H9 (cell line): ENCODE data around the gene CERK. TPM values are rescaled to one million over a fixed set of nuclear protein-coding genes. Genes with fewer than 3 reads are reported as not detected.

Experiments
- DNase-seq: peaks from one replicate; pipeline ENCODE4 v3.0.0-alpha.2; 2017
- H2AFZ ChIP-seq: one replicate; pipeline ENCODE4 v1.6.1; 2013; ENCODE audit warnings: mild to moderate bottlenecking, low read length, control low read depth, moderate library complexity
- H2AK5ac ChIP-seq: 2 replicates; pipeline ENCODE4 v1.6.1; 2013; ENCODE audit warnings: low read length, control low read depth, mixed read lengths; ENCODE audit not compliant: insufficient read length
- H2BK120ac ChIP-seq: one replicate; pipeline ENCODE4 v1.6.1; 2013; ENCODE audit warnings: low read depth, mild to moderate bottlenecking, low read length, control low read depth, inconsistent platforms; ENCODE audit not compliant: poor library complexity, severe bottlenecking
- H2BK12ac ChIP-seq: 2 replicates; pipeline ENCODE4 v1.6.1; 2013; ENCODE audit warnings: low read length, control low read depth, mixed read lengths, low read depth; ENCODE audit not compliant: insufficient read length
- H2BK15ac ChIP-seq: 2 replicates; pipeline ENCODE4 v1.6.1; 2013; ENCODE audit warnings: low read depth, low read length, control low read depth
- H2BK20ac ChIP-seq: one replicate; pipeline ENCODE4 v1.6.1; 2013; ENCODE audit warnings: low read depth, mild to moderate bottlenecking, low read length, control low read depth, inconsistent platforms; ENCODE audit not compliant: poor library complexity, severe bottlenecking
- H2BK5ac ChIP-seq: 2 replicates; pipeline ENCODE4 v1.6.1; 2013; ENCODE audit warnings: low read length, control low read depth, mixed read lengths; ENCODE audit not compliant: insufficient read length
- H3K14ac ChIP-seq: 2 replicates; pipeline ENCODE4 v1.6.1; 2013; ENCODE audit warnings: low read length, control low read depth; ENCODE audit not compliant: insufficient read depth
- H3K18ac ChIP-seq: 2 replicates; pipeline ENCODE4 v1.6.1; 2013; ENCODE audit warnings: low read depth, mild to moderate bottlenecking, mixed read lengths, low read length, control low read depth; ENCODE audit not compliant: insufficient read length
- H3K23ac ChIP-seq: 2 replicates; pipeline ENCODE4 v1.6.1; 2013; ENCODE audit warnings: low read length, control low read depth, mixed read lengths, low read depth; ENCODE audit not compliant: insufficient read length
- H3K23me2 ChIP-seq: 2 replicates; pipeline ENCODE4 v1.6.1; 2013; ENCODE audit warnings: low read depth, mild to moderate bottlenecking, mixed read lengths, low read length, control low read depth; ENCODE audit not compliant: insufficient read length, poor library complexity, severe bottlenecking
- H3K27ac ChIP-seq: 2 replicates; pipeline ENCODE4 v1.5.1; 2013; ENCODE audit warnings: low read length, control low read depth, mixed read lengths, low read depth; ENCODE audit not compliant: insufficient read length
- H3K27me3 ChIP-seq: 2 replicates; pipeline ENCODE4 v1.6.1; 2013; ENCODE audit warnings: low read length, control low read depth, inconsistent platforms; ENCODE audit not compliant: insufficient read depth
- H3K4ac ChIP-seq: 2 replicates; pipeline ENCODE4 v1.6.1; 2013; ENCODE audit warnings: low read depth, mild to moderate bottlenecking, control low read depth, inconsistent platforms, low read length, moderate library complexity
- H3K4me1 ChIP-seq: 2 replicates; pipeline ENCODE4 v1.6.1; 2013; ENCODE audit warnings: low read length, control low read depth, inconsistent platforms; ENCODE audit not compliant: insufficient read depth
- H3K4me2 ChIP-seq: 2 replicates; pipeline ENCODE4 v1.6.1; 2013; ENCODE audit warnings: low read length, control low read depth, mixed read lengths; ENCODE audit not compliant: insufficient read length, insufficient read depth
- H3K56ac ChIP-seq: 2 replicates; pipeline ENCODE4 v1.6.1; 2013; ENCODE audit warnings: low read depth, mild to moderate bottlenecking, mixed read lengths, low read length, control low read depth; ENCODE audit not compliant: insufficient read length
- H3K79me1 ChIP-seq: 2 replicates; pipeline ENCODE4 v1.6.1; 2013; ENCODE audit warnings: low read depth, mild to moderate bottlenecking, moderate library complexity, low read length, control low read depth, inconsistent platforms; ENCODE audit not compliant: insufficient read depth, poor library complexity, severe bottlenecking
- H3K79me2 ChIP-seq: 2 replicates; pipeline ENCODE4 v1.6.1; 2013; ENCODE audit warnings: low read length, control low read depth, inconsistent platforms; ENCODE audit not compliant: insufficient read depth
- H3K9ac ChIP-seq: 2 replicates; pipeline ENCODE4 v1.6.1; 2013; ENCODE audit warnings: low read length, control low read depth, mixed read lengths; ENCODE audit not compliant: insufficient read length; ENCODE audit errors: extremely low read depth
- H3K9me3 ChIP-seq: one replicate; pipeline ENCODE4 v1.6.1; 2013; ENCODE audit warnings: low read depth, low read length, inconsistent platforms; ENCODE audit not compliant: control insufficient read depth
- H3T11ph ChIP-seq: one replicate; pipeline ENCODE4 v1.6.1; 2013; ENCODE audit warnings: mild to moderate bottlenecking, low read length, control low read depth, inconsistent platforms
- H4K20me1 ChIP-seq: one replicate; pipeline ENCODE4 v1.6.1; 2013; ENCODE audit not compliant: control insufficient read depth, insufficient read length, insufficient read depth
- H4K5ac ChIP-seq: 2 replicates; pipeline ENCODE4 v1.6.1; 2013; ENCODE audit warnings: low read depth, mild to moderate bottlenecking, mixed read lengths, low read length, control low read depth; ENCODE audit not compliant: insufficient read length
- H4K8ac ChIP-seq: replicated peaks from 2 replicates; pipeline ENCODE4 v1.6.1; 2013; ENCODE audit warnings: low read length, control low read depth, mixed read lengths, low read depth; ENCODE audit not compliant: insufficient read length
- H4K91ac ChIP-seq: 2 replicates; pipeline ENCODE4 v1.6.1; 2013; ENCODE audit warnings: low read depth, mild to moderate bottlenecking, moderate library complexity, mixed read lengths, low read length, control low read depth; ENCODE audit not compliant: insufficient read length
- H3K27ac Mint-ChIP-seq, 3 experiments: 2 replicates in 2 of 3; 3 replicates in 1 of 3; pipeline ENCODE4 v1.8.0; 2020 to 2021; ENCODE audit warnings: mixed read lengths in 3 of 3, mild to moderate bottlenecking in 1 of 3, moderate library complexity in 1 of 3
- H3K27me3 Mint-ChIP-seq: 2 replicates; pipeline ENCODE4 v1.8.0; 2021; ENCODE audit warnings: low read depth, mild to moderate bottlenecking, moderate library complexity, mixed read lengths
- H3K36me3 Mint-ChIP-seq, 3 experiments: 2 replicates in 2 of 3; 3 replicates in 1 of 3; pipeline ENCODE4 v1.8.0; 2020 to 2021; ENCODE audit warnings: low read depth in 3 of 3, mixed read lengths in 3 of 3; ENCODE audit not compliant: insufficient read depth in 1 of 3
- H3K4me1 Mint-ChIP-seq, 2 experiments: 2 replicates each; pipeline ENCODE4 v1.8.0; 2020; ENCODE audit warnings: mixed read lengths in 2 of 2
- H3K4me3 Mint-ChIP-seq, 2 experiments: 2 replicates in 1 of 2; 3 replicates in 1 of 2; pipeline ENCODE4 v1.8.0; 2020 to 2021; ENCODE audit warnings: mild to moderate bottlenecking in 2 of 2, mixed read lengths in 2 of 2, moderate library complexity in 1 of 2
- H3K9me3 Mint-ChIP-seq, 2 experiments: 2 replicates in 1 of 2; 3 replicates in 1 of 2; pipeline ENCODE4 v1.8.0; 2020; ENCODE audit warnings: mild to moderate bottlenecking in 2 of 2, mixed read lengths in 2 of 2, moderate library complexity in 1 of 2
- CTCF ChIP-seq: fragments of 200-600 bp; sonication (generic); conservative IDR thresholded peaks from 3 replicates; pipeline ENCODE4 v1.8.0; 2021; ENCODE audit warnings: antibody characterized with exemption, mild to moderate bottlenecking
- whole genome bisulfite sequencing: extraction: QIAGEN DNeasy Blood & Tissue Kit; methylation state at CpG from one replicate; pipeline ENCODE4 v1.1.7; 2013; ENCODE audit warnings: missing lambda C conversion rate, low lambda C conversion rate, mixed read lengths; ENCODE audit not compliant: insufficient read length; ENCODE audit errors: extremely low coverage; 5-methylcytosine and 5-hydroxymethylcytosine counted together
- total RNA-seq: library from RNA; stranded (reverse); gene quantifications from 2 replicates; pipeline ENCODE4 v1.2.1, GENCODE V29; 2021

Gene CERK
- total RNA-seq, 1 experiment from 2014 or later: 47.1 TPM

GRCh38 chr22:46690146-46690545 is 47.9 kb downstream of the CERK start:
- peaks cover 0 to 3% of the 10 kb centered on the region in 2 experiments; a peak in 2 of 4 replicates for H3K4me1 Mint-ChIP-seq
- no peak overlapping the region for H3K18ac ChIP-seq
- TF ChIP-seq CTCF: no peak
- H3K27me3 ChIP-seq: no peaks in the 10 kb centered on the region
- no peaks in the 10 kb centered on the region for H3K79me1 ChIP-seq
- no peak overlapping the region for H3K4me2 ChIP-seq
- H3K4me3 Mint-ChIP-seq: no peak overlapping the region
- H3K27me3 Mint-ChIP-seq: no peaks in the 10 kb centered on the region
- no peak overlapping the region for H2BK12ac ChIP-seq
- H4K5ac ChIP-seq: no peak overlapping the region
- no peak overlapping the region for H3K9ac ChIP-seq
- H3K9me3 ChIP-seq: no peaks in the 10 kb centered on the region
- no peak overlapping the region for H2BK5ac ChIP-seq
- H3K27ac Mint-ChIP-seq: no peak overlapping the region
- no peak overlapping the region for H3K4ac ChIP-seq
- H3K14ac ChIP-seq: no peak overlapping the region
- no peak overlapping the region for H3K56ac ChIP-seq
- H2BK120ac ChIP-seq: no peak overlapping the region
- H4K8ac ChIP-seq: no peak overlapping the region
- H3K23me2 ChIP-seq: no peaks in the 10 kb centered on the region
- H2BK20ac ChIP-seq: no peak overlapping the region
- H3K9me3 Mint-ChIP-seq: no peaks in the 10 kb centered on the region
- H3K36me3 Mint-ChIP-seq: peaks cover 13 to 62% (median 52%) of the 10 kb centered on the region in 3 experiments; a peak in 6 of 7 replicates
- no peak overlapping the region for H3T11ph ChIP-seq
- H3K23ac ChIP-seq: no peak overlapping the region
- H3K4me1 ChIP-seq: no peaks in the 10 kb centered on the region
- H2BK15ac ChIP-seq: no peak overlapping the region
- H4K20me1 ChIP-seq: no peaks in the 10 kb centered on the region
- no CpG with 5 or more reads among the region's 20 CpGs for WGBS
- DNase-seq: no peak
- H2AK5ac ChIP-seq: no peak overlapping the region
- H2AFZ ChIP-seq: no peak overlapping the region
- H3K79me2 ChIP-seq: no peaks in the 10 kb centered on the region
- H4K91ac ChIP-seq: no peak overlapping the region
- H3K27ac ChIP-seq: no peak overlapping the region
